Raji (cell line): ENCODE measurements around the gene PCDHA2.

Experiments used
- POLR2A ChIP-seq: IDR thresholded peaks from 2 replicates; pipeline ENCODE4 v1.6.1; 2011; ENCODE audit warnings: low read depth, low read length, control low read depth; ENCODE audit not compliant: insufficient read depth

The PCDHA2 gene

GRCh38 chr5:140794595-140795258 lies at the start of gene PCDHA2:
PCDHA2 (plus strand) TSS chr5:140794852.
- no peak for TF ChIP-seq POLR2A

GRCh38 chr5:140753561-140753960 lies 41.1 kb upstream of the PCDHA2 start:
- no peak for TF ChIP-seq POLR2A

DNA sequence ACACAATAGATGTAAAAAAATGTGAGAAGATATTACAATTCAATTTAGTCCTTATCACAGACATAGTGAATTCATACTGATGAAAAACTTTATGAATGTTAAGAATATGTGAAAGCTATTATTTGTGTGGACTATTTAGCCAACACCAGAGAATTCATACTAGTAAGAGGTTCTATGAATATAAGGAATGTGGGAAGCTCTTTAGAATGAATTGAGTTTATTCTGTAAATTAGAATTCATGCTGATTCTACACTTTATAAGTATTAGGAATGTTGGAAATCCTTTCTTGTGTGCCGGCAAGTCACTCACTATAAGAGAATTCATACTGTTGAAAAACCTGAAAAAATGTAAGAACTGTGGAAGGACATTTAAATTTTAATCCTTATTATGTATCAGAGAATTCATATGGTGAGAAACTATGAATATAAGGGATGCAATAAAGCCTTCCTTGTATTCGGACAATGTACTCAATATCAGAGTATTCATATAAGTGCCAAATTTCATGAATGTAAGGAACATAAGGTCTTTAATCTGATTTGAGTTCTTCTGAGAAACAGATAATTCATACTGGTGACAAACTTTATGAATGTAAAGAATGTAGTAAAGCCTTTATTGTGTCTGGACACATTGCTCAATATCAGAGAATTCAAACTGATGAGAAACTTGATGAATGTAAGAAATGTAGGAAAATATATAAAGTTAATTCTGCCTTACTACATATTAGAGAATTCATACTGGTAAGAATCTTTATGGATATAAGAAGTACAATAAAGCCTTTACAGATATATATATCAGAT lies 30.3 kb upstream of the PCDHA2 start:
- TF ChIP-seq POLR2A = no peak

DNA sequence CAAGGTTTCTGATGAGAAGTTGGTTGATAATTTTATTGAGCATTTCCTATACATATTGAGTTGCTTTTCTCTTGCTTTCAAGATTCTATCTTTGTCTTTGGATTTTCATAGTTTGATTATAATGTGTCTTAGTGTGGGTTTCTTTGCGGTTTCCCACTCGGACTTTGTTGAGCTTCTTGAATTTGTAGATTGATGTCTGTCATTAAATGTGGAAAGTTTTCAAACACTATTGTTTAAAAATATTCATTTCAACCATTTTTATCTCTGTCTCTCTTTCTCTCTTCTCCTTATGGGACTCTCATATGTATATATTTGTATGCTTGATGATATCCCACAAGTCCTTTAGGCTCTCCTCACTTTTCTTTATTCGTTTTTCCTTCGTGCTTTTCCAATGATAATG lies 27.2 kb upstream of the PCDHA2 start:
- TF ChIP-seq POLR2A = no peak

DNA sequence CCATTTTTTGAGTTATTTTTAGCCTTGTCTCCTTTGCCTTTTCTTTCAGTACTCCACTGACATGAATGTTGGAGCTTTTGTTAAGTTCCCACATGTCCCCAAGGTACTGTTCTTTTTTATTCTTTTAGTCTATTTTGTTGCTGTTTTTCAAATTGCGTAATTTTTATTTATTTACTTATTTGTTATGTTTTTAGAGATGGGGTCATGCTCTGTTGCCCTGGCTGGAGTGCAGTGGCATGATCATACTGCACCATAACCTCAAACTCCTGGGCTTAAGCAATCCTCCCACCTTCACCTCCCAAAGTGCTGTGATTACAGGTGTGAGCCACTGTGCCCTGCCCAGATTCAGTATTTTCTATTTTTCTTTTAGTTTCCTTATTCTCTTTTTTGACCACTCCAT lies 14.1 kb upstream of the PCDHA2 start:
- no peak for TF ChIP-seq POLR2A

DNA sequence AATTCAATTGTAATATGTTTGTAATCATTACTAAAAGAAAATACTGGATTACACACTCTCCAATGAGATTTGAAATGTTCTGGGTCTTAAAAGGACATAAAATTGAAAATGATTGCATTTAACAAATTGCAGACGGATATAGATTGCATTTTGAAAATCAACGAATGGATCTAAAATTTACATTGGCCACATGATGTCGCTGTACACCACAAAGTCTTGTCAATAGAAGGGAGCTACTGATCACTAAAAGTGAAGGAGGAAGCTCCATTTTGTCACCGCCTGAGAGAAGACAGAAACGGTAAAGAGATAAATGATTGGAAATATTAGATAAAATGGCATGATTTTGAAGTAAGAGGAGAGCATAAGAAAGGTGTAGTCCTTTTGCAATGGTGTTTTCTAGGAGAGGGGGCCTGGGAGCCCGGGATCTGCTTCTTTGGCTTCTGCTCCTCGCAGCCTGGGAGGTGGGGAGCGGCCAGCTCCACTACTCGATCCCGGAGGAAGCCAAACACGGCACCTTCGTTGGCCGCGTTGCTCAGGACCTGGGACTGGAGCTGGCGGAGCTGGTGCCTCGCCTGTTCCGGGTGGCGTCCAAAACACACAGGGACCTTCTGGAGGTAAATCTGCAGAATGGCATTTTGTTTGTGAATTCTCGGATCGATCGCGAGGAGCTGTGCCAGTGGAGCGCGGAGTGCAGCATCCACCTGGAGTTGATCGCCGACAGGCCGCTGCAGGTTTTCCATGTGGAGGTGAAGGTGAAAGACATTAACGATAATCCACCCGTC lies 8.6 kb upstream of the PCDHA2 start, which contains the start of gene PCDHA1:
Gene PCDHA1, plus strand, starts transcription at position 236 of the 782 bp plus-strand sequence.
- TF ChIP-seq POLR2A = no peak

DNA sequence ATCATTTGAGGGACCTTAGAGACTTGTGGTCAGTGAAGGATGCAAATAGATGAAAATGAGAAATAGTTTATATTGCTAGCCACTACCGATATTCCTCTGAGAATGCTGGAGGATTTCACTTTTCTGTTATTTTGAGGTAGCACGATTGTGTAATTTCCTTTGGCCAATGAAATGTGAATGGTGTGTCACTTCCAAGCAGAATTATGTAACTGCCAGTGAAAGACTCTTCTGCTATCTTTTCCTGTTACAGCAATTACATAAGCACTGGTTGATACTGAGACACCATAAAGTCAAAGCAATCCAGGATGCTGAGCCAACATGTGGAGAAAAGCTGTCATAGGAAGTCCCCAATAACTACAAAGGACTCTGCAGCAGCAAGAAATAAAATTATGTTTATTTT lies 3.6 kb upstream of the PCDHA2 start:
- TF ChIP-seq POLR2A = no peak

- TF ChIP-seq POLR2A = no peak
These were observed 598 bp downstream of the PCDHA2 start for GRCh38 chr5:140795259-140795641.

DNA sequence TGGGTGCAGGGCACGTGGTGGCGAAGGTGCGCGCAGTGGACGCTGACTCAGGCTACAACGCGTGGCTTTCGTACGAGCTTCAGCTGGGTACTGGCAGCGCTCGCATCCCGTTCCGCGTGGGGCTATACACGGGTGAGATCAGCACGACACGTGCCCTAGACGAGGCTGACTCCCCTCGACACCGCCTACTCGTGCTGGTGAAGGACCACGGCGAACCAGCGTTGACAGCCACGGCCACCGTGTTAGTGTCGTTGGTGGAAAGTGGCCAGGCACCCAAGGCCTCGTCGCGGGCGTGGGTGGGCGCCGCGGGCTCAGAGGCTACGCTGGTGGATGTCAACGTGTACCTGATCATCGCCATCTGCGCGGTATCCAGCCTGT lies 2.1 kb downstream of the PCDHA2 start:
- no peak for TF ChIP-seq POLR2A

- no peak for TF ChIP-seq POLR2A
These were observed 6.3 kb downstream of the PCDHA2 start, which contains the start of gene PCDHA3 for GRCh38 chr5:140800816-140801493. PCDHA3 (plus strand) TSS chr5:140801057.

- no peak for TF ChIP-seq POLR2A
These were observed 6.8 kb downstream of the PCDHA2 start for GRCh38 chr5:140801494-140801841.

- TF ChIP-seq POLR2A = no peak
These were observed 8.2 kb downstream of the PCDHA2 start for GRCh38 chr5:140802781-140803271.

- no peak for TF ChIP-seq POLR2A
These were observed 12.5 kb downstream of the PCDHA2 start, which contains the start of gene PCDHA4 for GRCh38 chr5:140806834-140807775. PCDHA4 (plus strand) TSS chr5:140807068.

GRCh38 chr5:140808889-140809291 lies 14.2 kb downstream of the PCDHA2 start:
- TF ChIP-seq POLR2A = no peak
